ENCODE results near the gene ACTG1.

DNA sequence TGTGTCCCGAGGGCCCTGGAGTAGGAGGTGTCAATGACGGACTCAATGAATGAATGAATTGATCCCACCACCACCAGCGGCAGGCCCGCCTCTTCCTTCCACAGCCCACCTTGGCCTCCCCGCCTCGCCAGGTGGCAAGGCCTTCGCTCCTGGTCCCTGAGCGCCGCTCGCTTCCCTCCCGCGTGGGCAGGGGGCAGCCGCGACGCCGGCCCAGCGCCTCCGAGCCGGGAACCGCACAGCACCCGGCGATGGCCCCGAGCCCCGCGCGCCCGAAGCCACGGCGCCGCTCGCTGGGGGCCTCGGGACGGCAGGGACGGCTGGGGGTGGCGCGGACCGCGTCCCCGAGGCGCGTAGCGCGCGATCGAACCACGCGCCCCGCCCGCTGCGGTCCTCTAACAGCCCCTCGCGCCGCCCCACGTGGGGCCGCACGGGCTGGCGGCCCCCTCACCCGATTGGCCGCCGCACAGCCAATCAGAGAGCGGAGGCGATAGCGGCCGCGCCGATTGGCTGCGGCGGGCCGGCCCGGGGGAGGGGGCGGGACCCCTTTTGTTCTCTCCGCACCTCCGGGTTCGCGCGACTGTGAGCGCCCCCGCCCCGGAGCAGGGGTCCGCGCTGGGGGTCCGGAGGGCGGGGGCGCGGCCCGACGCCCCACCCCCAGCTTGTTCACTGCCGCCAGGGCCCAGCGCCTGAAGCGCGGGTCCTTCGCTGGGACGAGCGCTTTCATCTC, 31.4 kb downstream of the ACTG1 start:
- TF ChIP-seq, protein P1, sequence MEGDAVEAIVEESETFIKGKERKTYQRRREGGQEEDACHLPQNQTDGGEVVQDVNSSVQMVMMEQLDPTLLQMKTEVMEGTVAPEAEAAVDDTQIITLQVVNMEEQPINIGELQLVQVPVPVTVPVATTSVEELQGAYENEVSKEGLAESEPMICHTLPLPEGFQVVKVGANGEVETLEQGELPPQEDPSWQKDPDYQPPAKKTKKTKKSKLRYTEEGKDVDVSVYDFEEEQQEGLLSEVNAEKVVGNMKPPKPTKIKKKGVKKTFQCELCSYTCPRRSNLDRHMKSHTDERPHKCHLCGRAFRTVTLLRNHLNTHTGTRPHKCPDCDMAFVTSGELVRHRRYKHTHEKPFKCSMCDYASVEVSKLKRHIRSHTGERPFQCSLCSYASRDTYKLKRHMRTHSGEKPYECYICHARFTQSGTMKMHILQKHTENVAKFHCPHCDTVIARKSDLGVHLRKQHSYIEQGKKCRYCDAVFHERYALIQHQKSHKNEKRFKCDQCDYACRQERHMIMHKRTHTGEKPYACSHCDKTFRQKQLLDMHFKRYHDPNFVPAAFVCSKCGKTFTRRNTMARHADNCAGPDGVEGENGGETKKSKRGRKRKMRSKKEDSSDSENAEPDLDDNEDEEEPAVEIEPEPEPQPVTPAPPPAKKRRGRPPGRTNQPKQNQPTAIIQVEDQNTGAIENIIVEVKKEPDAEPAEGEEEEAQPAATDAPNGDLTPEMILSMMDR (IDR thresholded peaks at IDR 0.05), result no peak
- no peak for TF ChIP-seq POLR2AphosphoS5 (IDR thresholded peaks at IDR 0.05; ENCODE audit: insufficient read depth in 1 of 2, low read depth in 1 of 2)
- TF ChIP-seq POLR2A (IDR thresholded peaks at IDR 0.05), result no peak

All from vagina (tissue), 2 donors.